Kidney glomerular epithelial cell (primary cell): ENCODE measurements around the gene CAMK2D.

Source experiments
- DNase-seq: peaks from one replicate; lab custom pipeline; 2025; lab: John Stamatoyannopoulos, UW

CAMK2D gene

DNA sequence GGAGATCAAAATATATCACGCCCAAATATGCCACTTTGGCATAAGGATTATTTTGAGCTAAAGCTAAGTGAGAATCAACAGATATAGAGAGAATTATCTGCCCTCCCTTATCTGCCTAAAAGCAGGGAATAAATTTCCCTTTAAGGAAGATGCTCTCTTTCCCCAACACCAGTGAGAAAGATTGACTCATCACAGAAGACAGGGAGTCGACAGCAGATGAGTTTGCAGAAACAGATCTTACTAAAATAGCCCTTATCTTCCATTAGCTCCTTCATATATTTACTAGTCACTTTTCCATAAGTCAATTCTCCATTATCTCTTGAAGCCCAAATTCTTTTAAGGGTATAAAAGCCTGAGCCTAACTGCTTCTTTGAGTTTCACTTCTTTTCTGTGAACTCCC lies 156.6 kb downstream of the CAMK2D start:
- DNase-seq = no peak

DNA sequence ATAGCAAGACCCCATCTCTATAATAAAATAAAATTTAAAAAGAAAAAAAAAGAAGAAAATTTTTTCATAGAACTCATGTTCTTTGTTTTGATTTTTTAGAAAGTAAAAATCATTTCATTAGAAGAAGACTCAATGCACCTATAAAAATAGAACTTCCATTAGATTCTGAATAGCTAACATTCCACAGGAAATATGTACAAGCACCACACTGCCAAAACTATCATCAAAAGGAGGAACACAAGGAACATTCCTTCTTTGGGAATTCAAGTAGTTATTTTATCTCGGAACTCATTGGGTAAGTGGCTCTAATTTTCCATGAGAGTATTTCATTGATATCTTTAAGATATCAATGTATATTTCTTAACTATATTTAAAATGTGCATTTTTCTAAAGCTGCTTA lies 157.6 kb downstream of the CAMK2D start:
- DNase-seq = no peak

DNA sequence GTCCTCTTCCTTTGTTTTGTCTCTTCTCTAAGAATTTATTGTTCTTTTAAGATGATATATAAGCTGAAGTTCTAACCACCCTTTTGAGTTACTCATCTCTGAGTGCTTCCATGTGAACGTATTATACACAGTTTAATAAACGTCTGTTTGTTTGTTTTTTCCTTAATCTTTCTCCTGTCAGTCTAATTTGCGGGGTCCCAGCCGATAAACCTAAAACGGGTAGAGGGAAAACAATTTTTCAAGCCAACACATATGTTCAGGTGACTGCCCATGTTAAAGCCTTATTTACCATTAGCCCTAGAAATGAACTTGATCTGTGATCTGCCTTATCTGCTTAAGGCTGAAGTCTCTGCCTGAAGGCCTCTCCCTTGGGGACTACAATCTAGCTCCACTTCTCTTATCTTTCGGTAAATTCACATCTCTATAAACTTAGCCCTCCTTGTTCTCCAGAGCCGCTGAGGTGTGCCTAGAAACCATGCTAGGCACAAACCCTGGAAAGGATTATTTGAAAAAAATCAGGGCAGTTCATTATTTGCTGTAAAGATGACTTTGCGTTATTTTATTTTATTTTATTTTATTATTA lies 158.8 kb downstream of the CAMK2D start:
- DNase-seq = no peak

DNA sequence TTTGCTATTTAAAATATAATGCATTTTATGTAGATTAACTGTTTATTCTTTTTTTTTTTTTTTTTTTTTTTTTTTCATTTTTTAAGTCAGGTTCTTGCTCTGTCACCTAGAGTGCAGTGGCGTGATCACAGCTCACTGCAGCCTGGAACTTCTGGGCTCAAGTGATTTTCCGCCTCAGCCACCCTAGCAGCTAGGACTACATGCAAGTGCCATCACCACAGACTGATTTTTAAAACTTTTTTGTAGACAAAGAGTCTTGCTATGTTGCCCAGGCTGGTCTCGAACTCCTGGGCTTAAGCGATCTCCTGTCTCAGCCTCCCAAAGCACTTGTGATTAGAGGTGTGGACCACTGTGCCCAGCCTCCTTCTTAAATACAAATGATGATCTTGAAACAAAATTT lies 159.9 kb downstream of the CAMK2D start:
- no peak for DNase-seq

DNA sequence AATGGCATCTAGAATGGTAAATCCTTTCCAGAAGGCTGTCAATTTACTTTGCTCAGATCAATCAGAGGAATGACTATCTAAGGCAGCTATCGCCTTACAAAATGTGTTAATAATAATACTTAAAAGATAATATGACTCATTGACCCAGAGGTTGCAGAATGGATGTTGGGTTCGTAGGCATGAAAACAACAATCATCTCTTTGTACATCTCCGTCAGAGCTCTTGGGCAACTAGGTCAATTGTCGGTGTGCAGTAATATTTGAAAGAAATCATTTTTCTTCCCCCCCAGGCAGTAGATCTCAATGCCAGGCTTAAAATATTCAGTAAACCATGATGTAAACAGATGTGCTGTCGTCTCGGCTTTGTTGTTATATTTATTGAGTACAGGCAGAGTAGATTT lies 165.1 kb downstream of the CAMK2D start:
- no peak for DNase-seq

DNA sequence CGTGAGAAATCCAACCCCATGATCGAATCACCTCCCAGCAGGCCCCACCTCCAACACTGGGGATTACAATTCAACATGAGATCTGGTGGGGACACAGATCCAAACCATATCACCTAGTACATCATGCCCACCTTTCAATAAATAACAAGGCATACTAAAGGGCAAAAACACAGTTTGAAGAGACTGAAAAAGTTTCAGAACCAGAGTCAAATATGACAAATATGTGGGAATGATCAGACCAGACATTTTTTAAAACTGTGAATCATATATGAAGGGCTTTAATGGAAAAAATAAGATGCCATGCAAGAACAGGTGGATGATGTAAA lies 167.3 kb downstream of the CAMK2D start:
- no peak for DNase-seq

DNA sequence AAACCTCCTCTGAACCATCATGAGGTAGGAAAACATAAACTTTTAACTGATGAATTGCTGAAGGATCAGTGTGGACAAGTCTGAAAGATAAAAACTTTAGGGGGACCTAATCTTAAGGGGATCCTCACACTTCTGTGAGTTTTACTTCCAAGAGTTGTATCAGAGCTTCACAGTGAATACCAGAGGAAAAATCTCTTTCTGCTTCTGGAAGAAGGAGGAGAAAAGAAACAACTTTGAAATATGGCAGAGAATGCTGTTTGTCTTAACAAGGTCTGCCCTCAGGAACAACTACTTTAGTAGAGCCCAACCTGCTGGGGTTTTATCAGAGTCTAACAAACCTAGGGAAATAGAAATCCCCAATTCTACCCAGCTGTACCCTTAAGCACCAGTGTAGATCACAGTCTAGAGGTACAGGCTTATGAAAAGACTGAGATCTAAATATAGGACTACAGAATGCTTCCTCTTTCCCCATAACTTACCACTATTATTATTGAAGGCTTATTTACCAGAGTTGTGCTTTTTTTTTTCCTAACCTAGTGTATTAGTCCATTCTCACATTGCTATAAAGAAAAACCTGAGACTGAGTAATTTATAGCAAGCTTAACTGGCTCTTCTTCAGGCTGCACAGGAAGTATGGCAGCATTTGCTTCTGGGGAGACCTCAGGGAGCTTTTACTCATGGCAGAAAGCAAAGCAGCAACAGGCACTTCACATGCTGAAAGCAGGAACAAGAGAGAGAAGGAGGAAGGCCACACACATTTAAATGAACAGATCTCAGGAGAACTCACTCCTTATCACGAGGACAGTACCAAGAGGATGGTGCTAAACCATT lies 167.9 kb downstream of the CAMK2D start:
- DNase-seq = no peak

DNA sequence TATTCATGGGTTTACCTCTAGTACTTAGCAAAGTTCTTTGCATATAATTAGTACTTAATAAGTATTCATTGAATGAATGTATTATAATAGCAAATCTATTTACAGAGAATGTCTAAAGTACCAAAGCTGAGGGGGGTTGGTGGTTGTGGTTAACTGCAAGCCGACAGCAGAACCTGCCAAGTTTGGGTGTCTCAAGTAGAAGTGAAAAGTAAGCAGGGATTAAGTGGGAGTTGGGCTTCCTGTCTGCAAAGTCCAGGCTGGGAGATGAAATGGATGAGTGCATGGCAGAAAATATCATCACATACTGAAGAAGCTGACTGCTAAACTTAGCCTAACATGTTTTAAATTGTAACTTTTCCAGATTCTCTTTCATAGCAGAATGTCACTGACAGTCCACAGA lies 169.6 kb downstream of the CAMK2D start:
- DNase-seq = peak; percentile 63

DNA sequence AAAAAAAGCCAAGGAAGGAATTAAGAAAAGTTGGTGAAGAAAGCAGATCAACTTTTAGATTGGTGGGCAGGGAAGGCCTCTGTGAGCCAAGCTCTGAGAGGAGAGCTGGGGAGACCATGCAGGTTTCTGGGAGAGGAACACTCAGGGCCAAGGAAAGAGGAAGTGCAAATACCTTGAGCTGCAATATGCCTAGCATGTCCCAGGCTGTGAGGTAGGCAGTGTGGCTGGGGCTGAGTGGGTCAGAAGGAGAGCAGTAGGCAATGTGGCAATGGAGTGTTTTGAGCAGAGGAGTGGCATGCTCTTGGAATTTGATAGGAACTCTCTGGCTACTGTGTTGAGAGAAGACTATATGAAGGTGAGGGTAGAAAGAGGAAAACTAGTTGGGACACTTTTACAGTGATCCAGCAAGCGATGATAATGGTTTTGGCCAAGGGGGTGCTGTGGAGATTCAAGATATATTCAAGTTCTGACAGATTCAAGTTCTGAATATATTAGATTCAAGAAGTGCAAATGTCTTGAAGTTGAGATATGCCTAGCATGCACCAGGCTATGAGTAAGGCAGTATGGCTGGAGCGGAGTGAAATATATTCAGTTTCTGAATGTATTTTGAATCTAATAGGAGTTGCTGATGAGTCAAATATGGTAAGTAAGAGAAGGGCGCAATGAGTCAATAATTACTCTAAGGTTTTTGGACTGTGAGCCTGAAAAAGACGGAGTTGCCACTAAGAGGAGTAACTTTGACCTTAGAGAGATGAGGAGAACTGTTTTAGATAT lies 172.5 kb downstream of the CAMK2D start:
- no peak for DNase-seq

DNA sequence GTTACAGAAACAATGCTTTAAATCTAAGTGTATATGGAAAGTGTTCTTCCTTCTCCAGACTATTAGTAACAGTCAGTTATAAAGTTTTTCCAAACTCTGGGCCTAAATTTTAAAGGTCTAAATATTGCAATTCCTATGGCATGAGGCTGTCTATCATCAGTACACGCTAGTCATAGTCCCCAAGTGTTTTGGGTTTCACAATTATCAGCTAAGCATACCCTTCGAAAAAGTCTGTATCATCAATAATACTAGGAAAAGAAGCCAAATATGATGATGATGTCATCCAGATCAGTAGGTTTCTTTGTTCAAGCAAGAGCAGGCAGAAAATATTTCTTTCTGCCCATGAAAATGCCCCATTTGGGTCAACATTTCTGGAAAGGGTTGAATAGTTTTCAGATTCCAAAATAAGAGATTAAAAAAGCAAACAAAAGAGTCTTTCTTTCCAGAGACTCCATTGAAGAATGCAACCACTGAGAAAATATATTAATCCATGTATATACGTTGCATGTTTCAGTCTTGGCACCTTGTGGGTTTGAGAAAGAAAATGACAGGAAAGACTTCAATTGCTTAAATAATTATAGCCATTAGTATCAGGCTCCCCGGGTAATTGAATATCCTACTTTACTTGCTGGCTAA lies 173.8 kb downstream of the CAMK2D start:
- no peak for DNase-seq

DNA sequence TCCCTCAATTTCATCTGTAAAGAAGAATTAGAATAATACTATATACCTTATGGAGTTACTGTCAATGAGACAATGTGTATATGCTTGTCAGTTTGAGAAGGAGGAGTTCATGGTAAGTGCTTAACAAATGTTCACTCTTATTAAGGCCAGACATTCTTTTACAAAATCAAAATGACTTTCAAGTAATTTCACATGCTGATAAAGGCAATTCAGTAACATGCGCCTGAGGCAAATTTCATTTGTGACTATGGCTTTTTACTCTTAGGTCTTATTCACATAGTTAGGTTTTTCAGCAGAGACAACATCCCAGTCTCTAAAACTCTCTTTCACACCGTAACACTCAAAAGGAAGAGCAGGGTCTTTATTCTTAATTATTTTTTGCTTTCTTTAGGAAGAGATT lies 174.4 kb downstream of the CAMK2D start:
- DNase-seq = no peak

DNA sequence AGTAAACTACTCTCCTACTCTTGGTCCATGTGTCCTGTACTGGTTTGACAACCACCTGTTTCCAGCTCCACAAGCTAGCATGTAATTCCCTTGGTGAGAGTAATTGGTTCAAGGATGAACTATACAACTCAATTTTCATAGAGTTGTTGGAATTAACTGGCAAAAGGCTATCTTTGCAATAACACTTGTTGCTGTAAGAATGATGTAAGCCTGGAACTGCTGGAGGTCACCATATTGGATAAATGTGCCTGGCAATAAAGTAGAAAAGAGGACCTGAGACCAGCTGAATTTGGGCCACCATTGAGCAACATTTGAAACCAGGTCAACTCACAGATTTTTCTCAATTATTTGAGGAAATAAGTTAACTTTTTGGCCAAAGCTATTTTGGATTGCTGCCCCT lies 175.5 kb downstream of the CAMK2D start:
- DNase-seq = no peak

DNA sequence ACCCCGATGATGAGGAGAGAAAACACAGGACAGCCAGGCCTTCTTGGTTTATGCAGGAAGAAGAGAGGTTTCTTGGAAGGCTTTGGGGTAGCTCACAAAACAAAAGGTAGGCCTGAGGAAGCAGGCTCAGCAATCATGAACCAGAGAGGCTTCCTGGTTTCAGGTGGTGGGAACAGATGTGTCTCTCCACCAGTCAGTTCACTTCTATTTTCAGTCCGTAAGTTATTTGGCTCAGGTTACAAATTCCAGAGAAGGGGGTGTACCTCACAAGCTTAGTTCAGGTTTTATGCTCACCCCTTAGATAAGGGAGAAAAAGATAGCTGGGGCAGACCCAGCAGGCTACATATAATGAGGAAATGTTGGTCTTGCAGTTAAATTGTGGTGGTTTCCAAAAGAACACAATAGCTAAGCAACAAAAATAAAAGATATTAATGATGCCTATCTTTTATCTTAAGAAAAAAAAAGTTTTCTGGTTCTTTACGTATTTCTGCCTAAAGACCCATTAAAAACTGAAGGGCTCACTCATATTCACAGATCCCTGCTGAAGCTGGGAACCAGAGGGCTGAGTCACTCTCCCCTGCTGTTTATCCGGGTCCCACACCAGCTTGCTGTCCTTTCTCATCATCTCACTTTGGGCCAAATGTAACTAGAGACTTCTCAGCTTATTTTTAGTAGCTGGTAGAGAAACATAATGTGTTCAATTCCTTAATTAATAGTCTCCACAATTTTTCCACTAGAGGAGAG lies 177.0 kb downstream of the CAMK2D start:
- no peak for DNase-seq

DNA sequence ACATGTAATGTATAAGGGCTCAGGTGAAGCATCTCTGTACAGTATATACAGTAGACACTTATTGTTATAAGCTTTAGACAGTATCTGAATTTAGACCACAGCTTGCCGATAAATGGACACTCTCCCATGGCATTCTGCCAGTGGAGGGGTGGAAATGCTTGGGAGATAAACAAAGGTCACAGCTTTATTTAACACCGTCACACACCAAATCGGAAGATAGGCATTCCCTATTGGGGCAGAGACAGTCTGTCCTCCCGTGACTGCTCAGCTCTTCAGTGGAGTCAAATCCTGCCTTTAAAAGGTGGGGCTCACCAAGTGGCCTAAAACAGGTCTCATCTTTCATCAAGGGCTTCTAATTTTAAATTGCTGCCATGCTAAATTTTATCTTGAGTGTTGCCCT lies 178.8 kb downstream of the CAMK2D start:
- DNase-seq = no peak

DNA sequence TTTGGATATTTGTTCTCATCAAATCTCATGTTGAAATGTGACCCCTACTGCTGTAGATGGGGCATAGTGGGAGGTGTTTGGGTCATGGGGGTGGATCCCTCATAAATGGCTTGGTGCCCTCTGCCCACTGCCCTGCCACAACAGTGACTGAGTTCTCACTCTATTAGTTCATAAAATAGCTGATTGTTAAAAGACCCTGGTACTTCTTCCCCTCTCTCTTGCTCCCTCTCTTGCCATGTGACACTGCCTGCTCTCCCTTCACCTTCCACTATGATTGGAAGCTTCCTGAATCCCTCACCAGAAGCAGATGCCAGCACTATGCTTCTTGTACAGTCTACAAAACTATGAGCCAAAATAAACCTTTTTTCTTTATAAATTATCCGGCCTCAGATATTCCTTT lies 182.2 kb downstream of the CAMK2D start:
- DNase-seq = no peak

DNA sequence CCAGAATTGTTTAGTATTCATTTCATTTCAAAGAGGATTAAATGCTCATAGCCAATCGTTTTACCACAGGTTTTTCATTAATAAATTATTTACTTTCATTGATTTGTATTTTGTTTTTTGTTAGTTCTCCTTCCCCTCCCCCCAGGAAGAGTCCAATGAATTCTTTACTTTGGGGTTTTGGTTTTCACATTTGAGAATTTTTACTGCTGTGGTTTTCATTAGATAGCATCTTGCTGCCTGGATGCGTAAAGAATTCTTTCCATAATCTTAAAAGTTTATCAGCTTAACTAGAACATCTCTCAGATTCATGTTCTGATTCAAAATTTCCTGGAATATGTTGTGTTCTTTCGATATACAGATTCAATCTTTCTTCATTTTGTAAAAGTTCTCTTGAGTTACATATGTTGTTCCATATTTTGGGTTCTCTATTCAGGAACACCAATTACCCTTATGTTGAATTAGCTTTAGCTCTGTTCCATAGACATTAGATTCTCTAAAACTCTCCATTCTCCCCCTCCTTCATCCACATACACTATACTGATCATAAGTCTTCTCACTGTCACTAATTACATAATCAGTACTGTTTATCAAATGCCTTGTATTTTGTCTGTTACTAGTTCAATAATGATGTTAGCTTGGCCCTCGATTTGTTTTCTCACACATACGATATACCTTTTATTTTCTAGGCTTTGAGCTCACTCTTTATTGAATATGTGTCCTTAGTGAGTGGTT lies 184.4 kb downstream of the CAMK2D start:
- DNase-seq = no peak

DNA sequence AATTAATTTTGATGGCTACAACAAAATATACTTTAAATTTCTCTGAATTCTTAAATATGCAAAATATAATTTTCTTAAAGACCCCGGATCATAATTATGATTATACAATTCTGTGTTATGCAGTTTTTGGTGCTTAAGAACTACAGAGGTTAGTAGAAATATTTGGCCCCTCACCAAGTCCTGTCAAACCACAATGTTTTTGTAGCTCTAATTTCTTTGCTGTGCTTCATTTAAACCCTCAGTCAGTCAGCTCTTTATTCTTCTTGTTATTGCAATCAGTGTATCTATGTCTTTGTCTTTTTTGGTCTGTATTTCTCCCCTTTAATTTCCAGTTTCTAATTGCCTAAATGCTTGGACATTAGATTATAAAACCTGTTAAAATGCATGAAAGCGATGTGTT lies 186.1 kb downstream of the CAMK2D start:
- peak; percentile 33 for DNase-seq

DNA sequence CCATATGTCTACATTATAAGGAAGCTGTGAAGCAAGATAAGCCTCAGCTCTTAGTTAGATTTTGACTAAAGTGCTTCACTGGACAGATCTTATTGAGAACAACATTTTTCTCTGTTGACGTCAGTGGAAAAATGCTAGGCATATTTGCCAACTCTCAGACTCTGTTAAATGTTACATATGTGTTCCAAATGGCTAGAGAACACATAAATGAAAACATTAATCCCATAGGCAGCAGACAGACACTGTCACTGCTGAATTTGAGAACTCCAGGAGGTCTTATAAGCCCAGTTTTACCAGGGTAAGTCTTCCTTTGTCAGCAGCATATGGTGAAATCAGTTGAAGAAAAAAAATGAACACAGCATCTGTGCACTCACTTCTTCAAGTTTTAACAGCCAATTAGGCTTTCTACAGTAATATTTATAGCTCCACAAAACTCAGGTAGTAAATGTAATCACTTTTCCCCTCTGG lies 186.9 kb downstream of the CAMK2D start:
- peak; percentile 58 for DNase-seq

DNA sequence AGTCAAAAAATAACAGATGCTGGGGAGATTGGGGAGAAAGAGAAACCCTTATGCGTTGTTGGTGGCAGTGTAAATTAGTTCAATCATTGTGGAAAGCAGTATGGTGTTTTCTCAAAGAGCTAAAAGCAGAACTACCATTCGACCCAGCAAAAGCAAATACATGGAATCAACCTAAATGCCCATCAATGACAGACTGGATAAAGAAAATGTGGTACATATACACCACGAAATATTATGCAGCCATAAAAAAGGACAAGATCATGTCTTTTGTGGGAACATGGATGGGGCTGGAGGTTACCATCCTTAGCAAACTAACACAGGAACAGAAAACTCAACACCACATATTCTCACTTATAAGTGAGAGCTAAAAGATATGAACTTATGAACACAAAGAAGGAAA lies 188.9 kb downstream of the CAMK2D start:
- no peak for DNase-seq

DNA sequence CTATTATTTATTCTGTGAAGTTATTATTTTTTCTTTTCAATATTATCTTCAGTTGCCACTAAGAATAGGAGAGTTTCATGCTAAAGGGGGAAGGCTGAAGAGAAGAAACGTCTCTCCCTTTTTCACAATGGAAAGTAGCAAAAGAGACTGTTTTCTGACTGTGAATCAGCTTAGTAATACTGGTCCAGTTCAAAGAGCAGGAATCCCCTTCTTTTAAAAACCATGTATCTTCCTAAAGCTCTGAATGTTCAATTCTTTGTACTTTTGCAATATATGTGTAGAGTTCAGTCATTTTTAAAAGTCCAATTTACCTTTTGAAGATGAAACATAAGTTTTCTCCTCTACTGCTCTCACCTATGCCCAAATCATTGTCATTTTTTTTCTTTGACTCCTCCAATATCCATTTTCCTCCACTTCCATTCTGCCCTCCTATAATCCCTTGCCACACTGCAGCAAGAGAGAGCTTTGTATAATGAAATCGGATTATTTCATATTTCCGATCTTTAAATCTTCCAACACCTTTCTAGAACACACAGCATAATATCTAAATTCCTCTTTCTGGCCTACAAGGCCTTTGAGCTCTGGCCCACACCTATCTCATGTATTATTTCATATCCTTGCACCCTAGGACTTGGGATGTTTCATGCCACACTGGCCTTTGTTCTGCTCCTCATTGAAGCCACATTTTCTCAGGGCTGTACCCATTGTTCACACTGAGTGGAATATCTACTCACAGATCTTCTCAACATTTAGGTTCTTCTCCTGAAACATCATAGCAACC lies 195.3 kb downstream of the CAMK2D start:
- DNase-seq = no peak

DNA sequence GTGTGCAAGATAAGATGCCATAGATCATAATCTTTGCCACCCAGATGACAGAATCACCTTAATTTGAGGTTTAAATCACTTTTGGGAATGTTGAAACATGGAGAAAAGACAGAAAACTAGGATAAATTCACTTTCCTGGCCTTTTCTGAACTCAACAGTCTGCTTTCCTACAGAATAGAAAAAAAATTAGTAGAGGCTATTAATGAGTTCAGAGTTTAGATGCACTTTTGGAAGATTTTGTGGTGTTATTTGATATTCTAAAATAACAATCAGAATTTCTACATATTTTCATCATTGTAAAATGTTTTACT lies 195.9 kb downstream of the CAMK2D start:
- no peak for DNase-seq
